HPDE6-E6E7 (cell line): ENCODE measurements around the gene PPP1R3C.

Source experiments
- DNase-seq: peaks from one replicate; pipeline ENCODE4 v3.0.0; 2011; ENCODE audit warnings: missing footprints; ENCODE audit errors: extremely low spot score

The PPP1R3C gene

DNA sequence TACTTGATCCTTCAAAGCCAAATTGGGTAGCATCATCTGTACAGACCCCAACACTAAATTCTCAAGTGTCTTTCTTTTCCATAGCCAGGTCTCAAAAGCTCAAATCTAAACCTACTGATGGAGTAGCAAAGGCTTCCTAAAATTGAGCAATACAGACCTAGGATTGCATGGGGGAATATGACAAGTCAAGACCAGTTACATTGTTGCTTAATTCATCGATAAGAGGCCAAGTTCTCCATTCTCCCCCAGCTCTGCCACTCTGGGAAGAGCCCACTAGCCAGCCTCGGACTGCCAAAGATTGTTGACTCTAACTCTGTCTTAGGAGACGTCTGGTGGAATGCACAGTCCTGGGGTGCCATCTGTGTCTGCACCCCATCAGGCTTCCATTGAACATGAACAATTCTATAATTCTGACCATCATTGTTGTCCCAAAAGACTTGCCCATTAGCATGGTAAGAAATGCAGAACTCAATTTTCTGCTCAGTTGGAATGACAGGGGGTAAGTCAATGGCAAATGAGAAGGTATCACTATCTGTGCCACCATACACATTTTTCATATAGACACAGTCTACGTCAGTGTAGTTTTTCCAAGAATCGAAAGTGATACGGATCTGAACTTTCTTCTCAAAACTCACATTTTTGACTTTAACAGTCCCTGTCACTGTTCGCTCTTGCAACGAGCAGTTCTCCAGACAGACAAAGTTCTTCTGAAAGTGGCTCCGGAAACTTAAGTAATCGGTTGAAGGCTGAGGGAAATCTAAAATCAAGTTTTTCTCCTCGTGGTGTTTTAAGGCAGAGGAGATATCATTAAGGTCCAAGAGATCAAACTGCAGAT, 2.9 kb downstream of the PPP1R3C start:
- DNase-seq, result no peak

DNA sequence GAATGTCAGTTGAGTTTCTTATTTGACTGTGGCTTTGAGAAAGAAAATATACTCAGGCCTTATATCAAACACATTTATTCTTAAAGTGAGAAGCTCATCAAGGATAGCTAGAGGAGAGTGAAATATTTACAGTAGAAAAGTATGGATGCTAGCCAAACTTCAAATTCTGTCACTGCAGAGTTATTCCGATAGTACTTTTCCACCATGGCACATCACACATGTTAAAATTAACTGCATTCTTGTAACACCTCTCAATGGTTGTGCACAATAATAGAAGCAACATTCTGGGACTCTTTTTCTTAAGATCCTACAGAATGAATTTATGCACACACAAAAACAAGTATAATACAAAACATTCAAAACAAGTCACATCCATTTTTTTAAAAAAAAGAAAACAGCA, 4.5 kb downstream of the PPP1R3C start:
- no peak for DNase-seq

DNA sequence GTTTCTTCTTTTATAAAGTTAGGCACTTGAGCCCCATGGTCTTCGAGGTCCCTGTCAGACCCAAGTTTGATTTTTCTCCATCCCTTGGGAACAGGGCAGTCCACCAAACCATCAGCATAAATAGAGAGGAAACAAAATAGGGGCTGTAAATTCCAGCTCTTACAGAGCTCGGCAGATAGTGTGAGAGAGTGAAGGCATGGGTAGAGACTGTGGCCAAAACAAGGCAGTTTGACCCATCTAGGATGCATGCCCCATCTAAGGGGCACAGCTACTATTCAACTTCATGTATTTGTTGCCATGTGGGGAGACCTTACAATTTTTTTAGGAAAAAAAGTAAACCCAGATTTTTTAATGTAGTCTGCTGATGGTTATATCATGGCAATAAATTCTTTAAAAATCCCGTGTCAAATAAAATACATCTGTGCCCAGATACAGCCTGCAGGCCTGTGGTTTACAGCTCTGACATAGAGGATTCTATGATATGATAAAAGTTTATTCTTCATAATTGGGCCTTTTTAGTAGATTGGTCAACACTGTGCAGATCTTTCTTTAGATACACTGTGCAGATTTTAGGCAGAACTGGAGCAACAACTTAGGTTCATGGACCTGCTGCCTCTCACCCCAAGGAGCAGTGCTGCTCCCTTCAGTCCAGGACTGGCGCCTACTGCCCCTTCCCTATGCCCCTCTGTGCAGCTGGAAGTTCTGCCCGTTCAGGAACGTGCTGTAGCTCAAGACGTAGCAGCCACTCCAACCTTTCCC, 5.3 kb downstream of the PPP1R3C start:
- no peak for DNase-seq

- DNase-seq, result no peak
Measured at GRCh38 chr10:91626936-91627335, 5.9 kb downstream of the PPP1R3C start.

DNA sequence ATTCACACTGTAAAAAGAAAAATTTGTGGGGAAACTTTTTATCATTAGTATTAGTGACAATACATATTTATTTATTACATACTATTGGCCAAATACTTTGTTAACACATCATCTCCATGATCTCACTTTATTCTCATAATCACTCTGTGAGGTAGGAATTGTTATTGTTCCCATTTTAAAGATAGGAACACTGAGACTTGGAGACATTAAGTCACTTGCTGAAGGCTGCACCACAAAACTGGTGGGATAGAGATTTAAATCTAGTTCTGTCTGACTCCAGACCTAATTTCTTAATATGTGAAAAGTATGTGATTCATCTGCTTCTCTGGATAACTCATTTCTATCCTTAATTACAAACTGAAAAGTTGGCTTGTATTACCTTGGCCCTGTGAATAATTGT, 8.2 kb downstream of the PPP1R3C start:
- no peak for DNase-seq

DNA sequence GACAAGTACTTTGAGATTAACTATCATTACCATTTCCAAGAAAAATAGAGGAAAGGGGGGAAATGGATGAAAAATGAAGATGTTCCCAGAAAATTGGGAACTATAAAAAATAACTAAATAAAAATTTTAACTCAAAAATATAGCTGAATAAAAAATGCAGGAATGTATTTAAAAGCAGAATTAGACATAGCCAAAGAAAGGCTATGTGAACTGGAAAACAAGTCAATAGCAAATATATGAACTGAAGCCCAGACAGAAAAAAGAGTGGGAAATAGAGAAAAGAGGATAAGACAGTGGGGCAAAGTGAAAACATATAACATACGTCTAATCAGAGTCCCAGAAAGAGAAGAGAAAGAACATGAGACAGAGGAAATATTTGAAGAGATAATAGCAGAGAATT, 10.3 kb downstream of the PPP1R3C start:
- DNase-seq, result no peak

DNA sequence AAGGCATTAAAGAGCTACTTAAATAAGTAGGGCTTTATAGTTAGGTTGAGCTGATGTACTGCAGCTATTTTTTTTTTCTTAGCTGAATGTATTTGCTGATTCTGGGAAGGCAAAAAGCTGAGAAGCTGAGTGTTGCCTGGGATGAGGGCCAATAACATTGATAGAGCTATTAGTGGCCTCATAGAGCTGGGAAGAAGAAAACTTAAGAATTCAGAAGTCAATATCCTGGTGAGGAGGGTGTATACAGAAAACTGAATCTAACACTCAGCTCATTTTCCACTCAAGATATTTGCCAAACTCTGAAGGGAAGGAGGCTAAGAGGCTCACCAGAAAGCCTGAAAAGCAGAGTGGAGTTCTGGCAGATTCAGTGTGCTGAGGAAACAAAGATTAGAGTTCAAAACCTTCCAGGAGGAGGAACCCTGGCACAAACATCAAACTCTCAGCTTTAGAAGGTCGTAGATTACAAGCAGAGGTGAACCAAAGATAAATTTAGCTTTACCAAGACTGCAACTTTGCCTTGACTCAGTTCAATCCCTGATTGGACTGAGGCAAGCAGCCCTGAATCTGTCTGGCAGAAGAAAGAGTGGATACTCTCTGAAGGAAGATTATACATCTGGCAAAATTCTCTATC, 11.3 kb downstream of the PPP1R3C start:
- DNase-seq, result no peak

GRCh38 chr10:91617072-91617609, 15.7 kb downstream of the PPP1R3C start:
- peak; percentile 64 for DNase-seq

- DNase-seq, result no peak
Measured at GRCh38 chr10:91616137-91616536, 16.7 kb downstream of the PPP1R3C start.

DNA sequence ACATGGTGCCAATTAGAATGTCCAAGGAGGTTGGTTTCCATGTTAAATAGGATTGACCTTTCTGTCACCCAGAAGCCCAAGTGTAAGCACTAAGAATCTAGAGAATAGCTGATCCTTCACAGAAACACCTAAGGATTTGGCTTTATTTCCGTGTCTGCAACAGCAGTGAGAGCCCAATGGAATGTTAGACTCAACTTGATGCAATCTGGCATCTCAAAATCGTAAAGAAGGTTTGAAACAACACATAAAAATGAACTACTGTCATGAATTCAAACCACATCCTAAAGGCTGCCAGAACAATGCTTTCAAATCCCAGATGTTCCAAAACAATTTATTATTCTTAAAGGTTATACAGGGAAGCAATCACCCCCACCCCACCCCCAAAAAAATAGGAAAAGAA, 18.6 kb downstream of the PPP1R3C start:
- DNase-seq, result no peak

DNA sequence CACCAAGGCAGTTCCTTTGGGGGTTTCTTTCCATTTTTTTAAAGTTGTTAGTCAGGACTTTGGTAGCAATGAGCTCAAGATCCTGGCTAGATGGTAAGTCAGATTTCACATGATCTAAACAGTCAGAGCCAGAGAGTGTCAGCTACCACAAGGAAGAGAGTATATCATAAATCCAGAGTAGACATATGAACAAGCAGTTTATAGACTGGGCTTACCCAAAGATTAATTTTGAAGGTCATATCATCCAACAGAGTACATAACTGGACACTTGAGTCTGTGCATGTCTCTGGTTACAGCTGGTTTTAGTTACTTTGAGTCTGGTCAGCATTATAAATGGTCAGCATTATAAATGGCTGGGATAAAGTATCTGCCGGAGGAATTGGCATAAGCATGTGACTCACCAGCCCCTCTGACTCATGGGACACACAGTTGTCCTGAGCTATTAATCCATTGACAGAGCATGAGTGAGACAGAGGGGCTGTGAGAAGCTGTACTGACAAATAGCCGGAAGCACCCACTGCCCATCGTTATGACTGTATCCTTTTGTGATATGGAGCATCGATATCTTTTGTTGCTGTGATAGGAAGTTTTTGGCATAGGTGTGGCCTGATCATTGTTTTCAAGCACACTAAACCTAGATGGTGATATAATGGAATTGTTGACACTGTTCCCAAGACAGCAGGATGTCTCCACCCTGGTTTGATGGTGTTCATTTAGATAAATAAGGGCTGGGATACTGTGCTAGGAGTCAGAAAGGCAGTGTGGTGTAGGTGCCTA, 19.3 kb downstream of the PPP1R3C start:
- DNase-seq, result peak; percentile 70

- DNase-seq, result no peak
Measured at GRCh38 chr10:91610919-91611318, 22.0 kb downstream of the PPP1R3C start.

GRCh38 chr10:91610444-91610843, 22.4 kb downstream of the PPP1R3C start:
- DNase-seq, result no peak

GRCh38 chr10:91607646-91608403, 25.0 kb downstream of the PPP1R3C start:
- DNase-seq, result no peak

GRCh38 chr10:91605968-91606367, 26.9 kb downstream of the PPP1R3C start:
- no peak for DNase-seq

DNA sequence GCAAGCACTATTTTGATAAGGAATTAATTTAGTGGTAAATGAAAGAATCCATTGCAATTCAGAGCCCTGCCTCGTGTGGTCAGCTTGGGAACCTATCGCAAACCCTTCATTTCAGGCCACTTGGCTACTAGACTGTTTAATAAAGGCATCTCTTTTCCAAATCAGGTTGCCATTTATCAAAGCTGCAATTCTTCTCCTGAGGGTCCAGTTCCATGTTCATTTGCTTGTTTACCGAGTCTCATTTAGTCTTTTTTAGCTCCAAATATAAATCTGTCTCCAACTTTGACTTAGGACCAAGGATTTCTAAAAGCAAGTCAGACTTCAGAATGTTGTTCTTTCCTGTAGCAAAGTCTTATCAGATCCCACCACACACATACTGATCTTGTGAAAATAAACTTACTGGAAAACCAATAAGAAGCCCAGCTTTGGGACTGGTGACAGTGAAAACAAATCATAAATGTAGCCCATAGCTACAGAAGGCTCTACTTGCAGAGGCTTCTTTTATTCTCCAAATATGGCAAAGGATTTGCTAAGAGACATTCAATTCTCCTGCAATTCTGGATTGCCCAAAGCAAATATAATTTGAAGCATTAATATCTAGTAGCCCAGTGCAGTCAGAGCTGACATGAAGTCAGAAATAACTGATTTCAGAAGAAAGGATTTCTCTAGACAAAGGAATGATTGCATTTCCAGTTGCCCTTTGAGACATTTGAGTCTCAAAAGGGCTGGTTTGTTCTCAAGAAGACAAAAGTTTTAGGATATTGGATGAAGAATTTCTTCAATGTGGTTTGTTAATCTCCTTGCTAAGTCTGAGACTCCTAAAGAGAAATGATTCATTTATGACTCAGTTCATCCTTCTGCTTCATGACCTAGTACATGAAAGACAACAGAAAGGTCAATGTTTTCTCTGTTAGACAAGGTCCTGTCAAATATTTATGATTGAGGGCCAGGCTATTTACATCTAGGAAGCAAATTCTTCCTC, 28.0 kb downstream of the PPP1R3C start:
- DNase-seq, result no peak

DNA sequence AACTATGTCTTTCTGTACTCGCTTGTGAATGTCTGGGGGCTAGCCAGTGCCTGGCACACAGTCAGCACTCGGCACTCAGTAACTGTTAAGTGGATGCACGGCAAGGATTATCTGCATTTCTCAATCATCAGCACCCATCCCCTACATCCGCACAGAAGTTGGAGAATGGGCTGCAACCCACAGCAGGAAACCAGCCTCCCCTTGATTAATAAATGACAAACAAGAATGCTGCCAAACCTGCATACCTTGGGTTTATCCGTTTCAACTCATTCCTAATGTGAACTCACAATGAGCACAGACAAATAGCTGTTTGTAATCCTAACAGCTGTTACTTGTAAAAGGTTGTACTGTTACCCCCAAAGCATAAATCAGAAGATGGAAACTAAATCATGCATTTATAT, 28.9 kb downstream of the PPP1R3C start:
- no peak for DNase-seq

DNA sequence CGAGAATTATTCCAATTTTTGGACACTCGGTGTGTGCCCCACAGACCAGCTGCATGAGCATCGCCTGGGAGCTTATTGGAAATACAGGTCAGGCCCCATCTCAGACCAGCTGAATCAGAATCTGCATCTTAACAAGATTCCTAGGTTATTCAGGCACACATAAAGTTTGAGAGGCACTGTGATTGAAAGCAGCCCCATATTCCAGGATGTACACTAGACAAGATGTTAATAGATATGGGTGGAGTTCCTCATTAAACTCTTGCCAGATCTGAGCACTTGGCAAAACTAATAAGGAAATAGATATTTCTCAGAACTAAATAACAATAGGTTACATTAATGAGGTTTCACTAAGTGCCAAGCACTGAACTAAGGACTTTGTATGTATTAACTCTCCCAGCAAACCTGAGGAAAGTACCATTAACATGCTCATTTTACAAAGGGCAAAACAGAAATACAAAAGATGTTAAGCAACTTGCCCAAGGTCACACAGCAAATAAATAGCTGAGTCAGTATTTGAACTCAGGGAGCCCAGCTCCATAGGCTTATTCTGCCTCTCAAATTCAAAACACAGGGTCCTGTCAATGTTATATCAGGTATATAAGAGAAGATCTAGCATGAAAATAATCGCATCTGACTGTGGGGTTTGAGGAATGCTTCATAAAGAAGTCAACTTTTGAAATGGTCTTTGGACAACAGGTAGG, 29.9 kb downstream of the PPP1R3C start:
- no peak for DNase-seq

GRCh38 chr10:91602449-91602848, 30.4 kb downstream of the PPP1R3C start:
- no peak for DNase-seq
